Kidney epithelial cell (primary cell): Measurements from ENCODE around the gene ZNF548. TPM values are rescaled to one million over a fixed set of nuclear protein-coding genes. Genes with fewer than 3 reads are reported as not detected.

Source experiments
- DNase-seq: peaks from one replicate; pipeline ENCODE4 v3.0.0-alpha.2; 2010; ENCODE audit warnings: low read depth
- H3K27me3 ChIP-seq: 2 replicates; pipeline ENCODE4 v1.6.0; 2011; ENCODE audit warnings: low read length; ENCODE audit not compliant: control insufficient read depth, insufficient read depth
- H3K36me3 ChIP-seq: 2 replicates; pipeline ENCODE4 v1.5.1; 2011; ENCODE audit warnings: low read length; ENCODE audit not compliant: control insufficient read depth, insufficient read depth
- H3K4me3 ChIP-seq: 2 replicates; pipeline ENCODE4 v1.5.1; 2011; ENCODE audit warnings: low read depth, mild to moderate bottlenecking, control low read depth, low read length
- CTCF ChIP-seq: IDR thresholded peaks from 2 replicates; pipeline ENCODE4 v1.5.1; 2011; ENCODE audit warnings: mild to moderate bottlenecking, moderate library complexity, low read length, control low read depth, inconsistent platforms; ENCODE audit not compliant: insufficient read depth, poor library complexity, severe bottlenecking
- total RNA-seq: library from RNA; depleted of rRNA; stranded (reverse); fragments of >200 nt; gene quantifications from 2 replicates; pipeline ENCODE4 v1.2.3, GENCODE V29; 2015

ZNF548 gene
- total RNA-seq, 1 donor from 2014 or later: 13.1 TPM

- H3K36me3 ChIP-seq: peaks cover 4% of the 10 kb centered on the region
- no peaks in the 10 kb centered on the region for H3K27me3 ChIP-seq
- H3K4me3 ChIP-seq: no peak overlapping the region
- TF ChIP-seq CTCF: no peak
- no peak for DNase-seq
Observed at GRCh38 chr19:57355916-57356315, 33.7 kb upstream of the ZNF548 start.

DNA sequence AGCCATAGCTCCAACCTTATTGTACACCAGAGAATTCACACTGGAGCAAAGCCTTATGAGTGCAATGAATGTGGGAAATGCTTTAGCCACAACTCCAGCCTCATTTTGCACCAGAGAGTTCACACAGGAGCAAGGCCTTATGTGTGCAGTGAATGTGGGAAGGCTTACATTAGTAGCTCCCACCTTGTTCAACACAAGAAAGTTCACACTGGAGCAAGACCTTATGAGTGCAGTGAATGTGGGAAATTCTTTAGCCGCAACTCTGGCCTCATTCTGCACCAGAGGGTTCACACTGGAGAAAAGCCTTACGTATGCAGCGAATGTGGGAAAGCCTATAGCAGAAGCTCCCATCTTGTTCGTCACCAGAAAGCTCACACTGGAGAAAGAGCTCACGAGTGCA lies 32.2 kb upstream of the ZNF548 start:
- Histone ChIP-seq H3K4me3 (no peak overlapping the region), H3K36me3 (peaks cover 4% of the 10 kb centered on the region), H3K27me3 (no peaks in the 10 kb centered on the region)
- no peak for TF ChIP-seq CTCF
- no peak for DNase-seq

DNA sequence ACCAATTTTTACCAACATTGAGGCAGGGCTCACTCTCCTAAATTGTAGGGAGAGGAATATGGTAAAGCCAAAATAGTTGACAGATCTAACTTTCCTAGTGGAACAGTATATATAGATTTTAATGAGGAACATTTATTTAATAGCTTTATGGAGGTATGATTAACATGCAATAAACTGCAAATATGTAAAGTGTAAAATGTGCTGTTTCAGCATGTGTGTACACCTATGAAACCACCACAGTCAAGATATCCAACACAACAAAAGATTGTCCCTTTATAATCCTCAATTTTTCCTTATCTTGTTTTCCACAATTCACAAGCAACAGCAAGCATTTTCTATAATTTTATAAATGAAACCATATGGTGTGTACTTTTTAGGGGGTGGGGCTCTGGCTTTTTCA lies 30.4 kb upstream of the ZNF548 start:
- Histone ChIP-seq H3K27me3 (no peaks in the 10 kb centered on the region), H3K36me3 (peaks cover 4% of the 10 kb centered on the region), H3K4me3 (no peak overlapping the region)
- TF ChIP-seq CTCF: no peak
- DNase-seq: no peak

GRCh38 chr19:57362419-57362818 lies 27.2 kb upstream of the ZNF548 start:
- TF ChIP-seq CTCF: no peak
- Histone ChIP-seq H3K36me3 (no peaks in the 10 kb centered on the region), H3K4me3 (peak overlapping the region; percentile 85), H3K27me3 (no peaks in the 10 kb centered on the region)
- DNase-seq: no peak

GRCh38 chr19:57362997-57363687 lies 26.5 kb upstream of the ZNF548 start, which contains the start of the genes TRAPPC2B and ZNF547:
TRAPPC2B (plus strand) TSS chr19:57363551; CDS start chr19:57364834, 1,283 bp downstream.
ZNF547 (plus strand) TSS chr19:57363551; CDS start chr19:57368556, 5,005 bp downstream.
- TF ChIP-seq CTCF: no peak
- H3K27me3 ChIP-seq: no peaks in the 10 kb centered on the region

GRCh38 chr19:57363688-57364181 lies 25.9 kb upstream of the ZNF548 start:
- Histone ChIP-seq H3K27me3 (no peaks in the 10 kb centered on the region), H3K36me3 (no peaks in the 10 kb centered on the region), H3K4me3 (peak overlapping the region; percentile 85)
- no peak for TF ChIP-seq CTCF
- no peak for DNase-seq

More at GRCh38 chr19:57362997-57363687, 26.5 kb upstream of the ZNF548 start, which contains the start of the genes TRAPPC2B and ZNF547:
- peak within 1 kb of the TSS; percentile 85 for H3K4me3 ChIP-seq
- peak; percentile 98 for DNase-seq
- H3K36me3 ChIP-seq: no peaks in the 10 kb centered on the region
